Measurements from ENCODE around the gene GSTA4. TPM values are rescaled to one million over a fixed set of nuclear protein-coding genes. Genes with fewer than 3 reads are reported as not detected.
"Not testable (repeated sequence)": the region's sequence is repeated elsewhere in the genome, so short reads cannot be mapped to it uniquely, and the experiment has no call there.

Gene GSTA4
- total RNA-seq, 1 donor from 2014 or later, result 40.6 TPM

DNA sequence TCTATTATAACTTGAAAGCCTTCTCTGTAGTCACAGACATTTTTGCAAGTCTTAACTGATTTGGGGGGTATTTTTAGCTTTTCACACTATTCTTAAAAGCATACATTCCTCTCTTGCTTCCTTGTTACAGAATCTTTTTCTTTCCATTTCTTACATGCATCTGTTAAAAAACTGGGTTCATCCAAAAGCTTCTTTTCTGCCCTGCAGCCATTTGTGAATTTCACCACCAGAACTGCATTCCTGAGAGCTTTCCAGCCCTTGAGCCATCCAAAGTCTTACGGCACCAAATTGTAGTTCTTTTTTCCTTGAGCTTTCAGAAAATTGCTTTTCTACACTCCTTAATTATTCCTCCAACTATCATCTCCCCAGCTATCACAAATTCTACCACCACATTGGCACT, 19.7 kb upstream of the GSTA4 start:
- no peak for DNase-seq (ENCODE audit: low read depth)

- no peak for DNase-seq (ENCODE audit: low read depth)
These were observed 19.0 kb upstream of the GSTA4 start for GRCh38 chr6:53014063-53014462.

- no peak for DNase-seq (ENCODE audit: low read depth)
These were observed 16.9 kb upstream of the GSTA4 start for GRCh38 chr6:53011979-53012378.

DNA sequence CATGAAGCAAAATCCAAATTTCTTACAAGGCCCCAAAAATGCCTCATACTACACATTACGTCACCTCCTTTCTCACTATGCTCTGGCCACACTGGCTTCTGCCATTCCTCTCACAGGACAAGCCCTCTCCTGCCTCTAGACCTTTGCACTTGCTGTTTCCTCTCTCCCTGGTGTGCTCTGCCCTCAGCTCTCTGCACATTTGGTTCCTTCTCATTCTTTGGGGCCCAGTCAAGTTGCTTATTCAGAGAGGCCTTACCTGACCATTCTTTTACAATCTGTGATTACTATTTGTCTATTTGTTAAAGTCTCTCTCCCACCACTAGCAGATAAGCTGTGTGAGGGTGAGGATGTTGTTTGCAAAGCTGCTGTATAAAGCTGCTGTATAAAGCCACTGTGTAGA, 15.4 kb upstream of the GSTA4 start:
- no peak for DNase-seq (ENCODE audit: low read depth)

- no peak for DNase-seq (ENCODE audit: low read depth)
These were observed 14.4 kb upstream of the GSTA4 start for GRCh38 chr6:53009511-53009910.

DNA sequence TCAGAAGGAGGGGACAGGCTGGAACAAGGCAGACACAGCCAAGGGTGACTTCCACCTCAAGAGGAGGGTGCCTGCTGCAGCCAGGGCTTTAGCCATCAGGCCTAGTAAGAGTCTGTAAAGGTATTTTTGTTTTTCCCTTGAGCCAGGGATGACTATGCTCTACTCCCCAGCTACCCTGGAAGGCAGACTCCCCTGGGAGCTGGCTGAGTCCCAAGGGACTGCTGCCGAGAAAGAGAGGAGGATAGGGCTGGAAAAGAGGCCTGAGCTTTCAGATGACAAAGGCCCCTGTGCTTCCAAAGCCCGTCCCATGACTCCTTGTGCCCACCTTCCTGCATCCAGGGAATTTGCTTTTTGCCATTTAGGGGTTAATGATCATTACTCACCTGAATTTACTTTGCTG, 14.0 kb upstream of the GSTA4 start:
- no peak for DNase-seq (ENCODE audit: low read depth)

DNA sequence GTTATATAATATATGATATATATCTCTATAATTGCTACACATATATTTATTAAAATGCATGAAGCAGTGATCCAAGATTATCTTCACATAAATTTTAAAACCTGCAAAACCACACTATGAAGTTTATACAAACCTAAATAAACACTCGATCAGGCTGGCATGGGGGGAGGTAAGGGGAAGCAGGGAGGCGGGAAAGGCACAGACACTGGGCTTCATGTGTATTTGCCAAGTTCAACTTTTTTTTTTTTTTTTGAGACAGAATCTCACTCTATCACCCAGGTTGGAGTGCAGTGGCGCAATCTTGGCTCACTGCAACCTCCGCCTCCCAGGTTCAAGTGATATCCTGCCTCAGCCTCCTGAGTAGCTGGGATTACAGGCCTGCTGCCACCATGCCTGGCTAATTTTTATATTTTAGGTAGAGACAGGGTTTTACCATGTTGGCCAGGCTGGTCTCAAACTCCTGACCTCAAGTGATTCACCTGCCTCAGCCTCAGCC, 13.2 kb upstream of the GSTA4 start:
- not testable (repeated sequence) for DNase-seq (ENCODE audit: low read depth)

- no peak for DNase-seq (ENCODE audit: low read depth)
These were observed 10.7 kb upstream of the GSTA4 start for GRCh38 chr6:53005663-53006250.

- no peak for DNase-seq (ENCODE audit: low read depth)
These were observed 4.4 kb upstream of the GSTA4 start for GRCh38 chr6:52999456-52999855.

GRCh38 chr6:52998603-52999002, 3.5 kb upstream of the GSTA4 start:
- DNase-seq (ENCODE audit: low read depth), result no peak

DNA sequence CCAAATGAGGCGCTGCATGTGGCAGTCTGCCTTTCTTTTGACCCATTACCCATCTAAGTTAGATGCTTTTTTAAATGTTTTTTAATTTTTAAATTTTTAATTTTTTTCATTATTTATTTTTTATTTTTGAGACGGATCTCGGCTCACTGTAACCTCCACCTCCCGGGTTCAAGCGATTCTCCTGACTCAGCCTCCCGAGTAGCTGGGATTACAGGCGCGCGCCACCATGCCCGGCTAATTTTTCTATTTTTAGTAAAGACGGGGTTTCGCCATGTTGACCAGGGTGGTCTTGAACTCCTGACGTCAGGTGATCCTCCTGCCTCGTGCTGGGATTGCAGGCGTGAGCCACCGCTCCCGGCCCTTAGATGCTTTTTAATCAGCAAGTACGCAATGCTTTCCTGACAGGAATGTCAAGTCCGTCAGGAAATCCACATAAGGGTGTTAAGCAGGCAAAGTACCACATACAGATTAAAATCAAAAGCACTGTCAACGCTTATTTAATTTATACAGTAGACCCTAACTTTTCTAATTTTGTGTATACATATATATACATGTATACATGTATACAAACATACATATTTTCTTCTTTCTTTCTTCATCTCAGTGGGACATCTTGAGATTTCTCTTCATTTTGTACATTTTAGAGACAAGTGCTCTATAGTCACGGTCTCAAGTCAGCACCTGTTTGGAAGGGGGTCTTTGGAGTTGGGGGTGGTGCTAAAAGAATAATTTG, 995 bp upstream of the GSTA4 start:
- DNase-seq (ENCODE audit: low read depth), result peak; percentile 84

- DNase-seq (ENCODE audit: low read depth), result no peak
These were observed 320 bp downstream of the GSTA4 start for GRCh38 chr6:52994839-52995088.

GRCh38 chr6:52994031-52994838, 849 bp downstream of the GSTA4 start:
- peak; percentile 51 for DNase-seq (ENCODE audit: low read depth)

DNA sequence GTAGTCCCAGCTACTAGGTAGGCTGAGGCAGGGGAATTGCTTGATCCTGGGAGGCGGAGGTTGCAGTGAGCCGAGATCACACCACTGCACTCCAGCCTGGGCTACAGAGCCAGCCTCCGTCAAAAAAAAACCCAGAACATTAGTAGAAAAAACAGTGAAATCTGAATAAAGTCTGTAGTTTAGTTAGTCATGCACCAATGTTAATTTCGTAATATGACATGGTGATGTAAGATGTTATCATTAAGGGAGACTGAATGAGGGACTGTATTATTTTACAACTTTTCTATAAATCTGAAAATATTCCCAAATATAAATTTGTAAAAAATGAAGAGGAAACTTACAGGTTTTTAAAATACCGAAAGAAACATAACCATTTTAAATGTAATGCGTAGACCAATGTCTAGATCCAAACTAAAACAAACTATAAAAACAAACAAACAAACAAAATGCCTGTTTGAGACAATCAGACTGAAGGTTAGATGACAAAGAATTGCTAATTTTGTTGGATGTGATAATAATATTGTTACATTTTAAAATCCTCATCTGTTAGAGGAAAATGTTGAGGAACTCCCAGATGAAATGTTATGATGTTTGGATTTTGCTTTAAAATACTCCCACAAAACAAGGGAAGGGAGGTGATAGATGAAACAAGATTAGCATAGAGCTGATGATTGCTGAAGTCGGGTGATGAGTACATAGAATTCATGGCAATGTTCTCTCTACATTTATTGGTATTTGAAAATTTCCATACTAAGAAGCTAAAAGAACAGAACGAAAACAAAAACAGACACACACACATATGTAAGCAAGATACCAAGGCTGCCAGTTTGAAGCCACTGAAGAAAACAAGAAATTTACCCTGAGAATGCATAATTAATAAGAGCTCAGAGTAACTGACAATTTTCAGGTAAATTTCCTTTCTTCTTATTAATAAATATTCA, 1.8 kb downstream of the GSTA4 start:
- DNase-seq (ENCODE audit: low read depth), result peak; percentile 13

DNA sequence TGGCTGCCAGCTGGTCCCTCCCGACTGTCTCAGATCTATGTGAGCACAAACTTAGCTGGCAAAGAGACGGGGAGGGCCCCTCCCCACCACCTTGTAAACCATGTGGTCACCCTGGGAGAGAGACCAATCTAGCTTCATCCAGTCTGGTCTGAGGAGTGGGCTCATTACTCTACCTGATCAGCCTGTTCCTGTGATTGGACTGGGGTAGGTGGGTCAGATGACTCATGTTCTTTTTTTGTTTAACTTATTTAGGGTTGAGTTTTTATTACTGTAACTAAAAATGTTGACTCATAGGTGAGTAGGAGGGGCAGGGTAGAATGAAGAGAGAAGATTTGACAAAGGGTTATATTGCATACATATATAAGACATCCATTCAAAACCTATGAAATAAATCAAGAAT, 4.7 kb downstream of the GSTA4 start:
- no peak for DNase-seq (ENCODE audit: low read depth)

GRCh38 chr6:52985228-52985627, 9.9 kb downstream of the GSTA4 start:
- DNase-seq (ENCODE audit: low read depth), result no peak

DNA sequence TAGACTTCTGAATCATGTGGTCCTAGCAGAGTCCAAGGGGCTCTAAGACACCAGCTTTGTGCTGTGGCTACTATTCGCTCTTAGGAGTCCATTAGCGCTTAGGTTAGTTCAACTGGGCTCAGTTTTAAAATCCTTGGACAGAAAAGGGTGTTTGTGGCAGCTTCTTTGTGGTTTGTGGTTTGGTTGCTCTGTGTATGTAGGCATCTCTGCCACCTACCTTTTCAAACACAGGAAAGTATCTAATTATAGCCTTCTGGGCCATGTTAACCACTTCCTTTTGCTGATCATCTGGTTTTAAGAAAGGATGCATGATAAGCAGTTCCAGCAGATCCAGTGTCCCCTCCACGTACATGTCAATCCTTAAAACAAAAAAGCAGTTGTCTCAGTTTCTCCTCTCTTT, 10.8 kb downstream of the GSTA4 start:
- peak; percentile 74 for DNase-seq (ENCODE audit: low read depth)

DNA sequence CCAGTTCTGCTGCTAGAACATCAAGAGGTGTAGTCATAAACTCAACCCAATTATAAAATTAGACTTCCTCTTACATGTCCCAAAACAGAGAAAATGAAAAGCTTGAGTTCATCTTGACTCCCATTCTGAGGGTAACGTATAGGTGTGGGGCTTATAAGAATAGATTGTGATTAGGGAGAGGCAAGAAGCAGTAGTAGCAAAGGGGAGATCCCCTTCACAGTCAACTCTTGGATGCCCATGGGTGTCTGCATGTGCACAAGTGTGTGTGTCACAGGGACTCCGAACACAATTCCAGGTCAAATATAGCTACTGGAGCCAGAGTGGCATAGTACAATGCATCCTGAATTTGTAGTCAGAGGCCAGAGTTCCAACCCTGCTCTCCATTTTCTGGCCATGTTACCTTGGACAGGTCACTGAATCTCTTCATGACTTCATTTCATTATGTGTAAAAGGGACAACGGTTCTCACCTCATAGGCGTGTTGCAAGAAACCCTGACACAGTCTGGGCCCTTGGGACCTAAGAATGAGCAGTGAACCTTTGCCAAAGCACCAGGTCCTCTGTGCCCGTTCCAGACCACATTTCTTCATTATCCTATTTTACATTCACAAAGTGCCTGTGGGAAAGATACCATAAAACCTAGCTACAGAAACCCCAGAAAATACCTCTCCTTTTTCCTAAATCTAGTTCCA, 11.8 kb downstream of the GSTA4 start:
- no peak for DNase-seq (ENCODE audit: low read depth)

DNA sequence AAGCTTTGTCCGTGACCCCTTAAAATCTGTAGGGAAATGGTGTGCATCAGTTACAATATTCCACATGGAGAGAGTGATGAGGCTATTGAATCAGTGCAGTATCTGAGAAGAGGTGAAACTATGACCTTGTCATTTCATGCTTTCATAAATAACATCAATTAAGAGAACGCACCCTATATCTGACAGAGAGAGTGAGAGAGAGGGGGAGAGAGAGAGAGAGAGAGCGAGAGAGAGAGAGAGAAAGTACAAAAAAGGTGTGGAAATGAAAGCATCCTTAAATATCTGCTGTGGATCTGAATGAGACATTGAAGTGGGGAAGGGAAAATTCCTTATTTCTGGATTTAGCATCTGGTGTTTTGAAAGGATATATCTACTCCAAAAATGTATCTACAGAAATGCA, 12.4 kb downstream of the GSTA4 start:
- DNase-seq (ENCODE audit: low read depth), result no peak

- no peak for DNase-seq (ENCODE audit: low read depth)
These were observed 13.7 kb downstream of the GSTA4 start for GRCh38 chr6:52981222-52981900.
